H1 (cell line): ENCODE measurements around the gene TANC1. TPM values are rescaled to one million over a fixed set of nuclear protein-coding genes. Genes with fewer than 3 reads are reported as not detected.

Source experiments
- CTCF ChIA-PET: fragments of 300-600 bp; sonication (Branson Sonifier 250); formaldehyde crosslinking; loops from one replicate; lab custom pipeline; 2021; ENCODE audit not compliant: partially characterized antibody; lab: Charles Lee
- POLR2A ChIA-PET: fragments of 300-600 bp; sonication (Branson Sonifier 250); formaldehyde crosslinking; loops from one replicate; lab custom pipeline; 2021; ENCODE audit warnings: inconsistent platforms; ENCODE audit not compliant: partially characterized antibody; lab: Charles Lee
- DNase-seq, 2 experiments: peaks; one replicate each; pipeline versions ENCODE4 v3.0.0 to v3.0.0-alpha.2; 2010 to 2022; ENCODE audit warnings: low spot score in 2 of 2, low read depth in 1 of 2, mixed read lengths in 1 of 2
- FAIRE-seq: peaks from 2 replicates; lab custom pipeline; 2011; peaks lifted over from hg19 to GRCh38; lab: Jason Lieb, UNC
- H2AFZ ChIP-seq: 2 replicates; pipeline ENCODE4 v1.8.1; 2012; ENCODE audit warnings: low read length, inconsistent platforms
- H2AK5ac ChIP-seq: 2 replicates; pipeline ENCODE4 v1.6.1; 2013; ENCODE audit warnings: low read depth, low read length
- H2BK120ac ChIP-seq: replicated peaks from 2 replicates; pipeline ENCODE3; 2013; ENCODE audit warnings: low read depth, low read length, inconsistent platforms
- H2BK12ac ChIP-seq: 2 replicates; pipeline ENCODE4 v1.6.1; 2013; ENCODE audit warnings: low read depth, low read length
- H2BK15ac ChIP-seq: 2 replicates; pipeline ENCODE4 v1.6.1; 2013; ENCODE audit warnings: low read length
- H2BK20ac ChIP-seq: 2 replicates; pipeline ENCODE4 v1.6.1; 2013; ENCODE audit warnings: low read length
- H2BK5ac ChIP-seq: 2 replicates; pipeline ENCODE4 v1.6.1; 2013; ENCODE audit warnings: low read depth, low read length
- H3K14ac ChIP-seq: 2 replicates; pipeline ENCODE4 v1.6.1; 2013; ENCODE audit warnings: inconsistent platforms; ENCODE audit not compliant: insufficient read length
- H3K18ac ChIP-seq: 2 replicates; pipeline ENCODE4 v1.6.1; 2013; ENCODE audit warnings: low read length; ENCODE audit errors: extremely low read depth
- H3K23ac ChIP-seq: 2 replicates; pipeline ENCODE4 v1.6.1; 2013; ENCODE audit warnings: inconsistent platforms; ENCODE audit not compliant: insufficient read length
- H3K23me2 ChIP-seq: 2 replicates; pipeline ENCODE4 v1.6.1; 2013; ENCODE audit warnings: low read depth, low read length
- H3K27ac ChIP-seq: 2 replicates; pipeline ENCODE4 v1.6.1; 2011; ENCODE audit warnings: low read depth, low read length, inconsistent platforms
- H3K27me3 ChIP-seq, 4 experiments: replicated peaks in 1 of 4; 1 replicate in 1 of 4; 2 replicates in 3 of 4; pipeline versions ENCODE4 v1.6.1 to v1.8.1; 2011 to 2013; ENCODE audit warnings: low read length in 3 of 4, mild to moderate bottlenecking in 3 of 4, inconsistent platforms in 2 of 4, mixed read lengths in 2 of 4, moderate library complexity in 1 of 4; ENCODE audit not compliant: control insufficient read depth in 3 of 4, insufficient read depth in 3 of 4; ENCODE audit errors: extremely low read depth in 1 of 4
- H3K36me3 ChIP-seq, 4 experiments: 2 replicates each; pipeline versions ENCODE4 v1.6.1 to v1.8.1; 2011 to 2013; ENCODE audit warnings: mild to moderate bottlenecking in 4 of 4, low read length in 3 of 4, moderate library complexity in 2 of 4, control low read depth in 1 of 4, inconsistent platforms in 1 of 4; ENCODE audit not compliant: insufficient read depth in 4 of 4, control insufficient read depth in 2 of 4
- H3K4ac ChIP-seq: replicated peaks from 2 replicates; pipeline ENCODE3; 2013; ENCODE audit warnings: low read length, low read depth, mixed read lengths, inconsistent platforms; ENCODE audit not compliant: insufficient read length
- H3K4me1 ChIP-seq, 4 experiments: replicated peaks in 1 of 4; 1 replicate in 1 of 4; 2 replicates in 3 of 4; pipeline versions ENCODE4 v1.6.1 to v1.8.1; 2011 to 2013; ENCODE audit warnings: low read length in 3 of 4, inconsistent platforms in 2 of 4, mixed read lengths in 1 of 4; ENCODE audit not compliant: insufficient read depth in 4 of 4, control insufficient read depth in 3 of 4
- H3K4me2 ChIP-seq, 2 experiments: 2 replicates each; pipeline versions ENCODE4 v1.6.1 to v1.8.1; 2011 to 2013; ENCODE audit warnings: low read depth in 2 of 2, low read length in 2 of 2, control low read depth in 1 of 2, inconsistent platforms in 1 of 2, mild to moderate bottlenecking in 1 of 2; ENCODE audit not compliant: insufficient read depth in 1 of 2
- H3K4me3 ChIP-seq, 4 experiments: fragments of 200-600, 300-600 bp in 1 of 4; sonication (generic), shearing (Covaris generic), sonication (Bioruptor Twin) in 1 of 4; 2 replicates each; pipeline versions ENCODE4 v1.5.1 to v1.8.1; 2011 to 2016; ENCODE audit warnings: low read length in 4 of 4, low read depth in 3 of 4, control low read depth in 2 of 4, inconsistent platforms in 2 of 4, mild to moderate bottlenecking in 2 of 4, mixed read lengths in 1 of 4, moderate library complexity in 1 of 4; ENCODE audit not compliant: insufficient read depth in 2 of 4; ENCODE audit errors: extremely low read depth in 1 of 4
- H3K56ac ChIP-seq: replicated peaks from 2 replicates; pipeline ENCODE3; 2013; ENCODE audit warnings: low read depth, mild to moderate bottlenecking, mixed read lengths, low read length, inconsistent platforms; ENCODE audit not compliant: insufficient read length
- H3K79me1 ChIP-seq: 2 replicates; pipeline ENCODE4 v1.6.1; 2013; ENCODE audit warnings: low read depth, low read length, control low read depth
- H3K79me2 ChIP-seq, 2 experiments: 2 replicates each; pipeline versions ENCODE4 v1.6.1 to v1.8.1; 2012 to 2013; ENCODE audit warnings: low read length in 2 of 2, mild to moderate bottlenecking in 2 of 2, inconsistent platforms in 1 of 2; ENCODE audit not compliant: insufficient read depth in 2 of 2, control insufficient read depth in 1 of 2
- H3K9ac ChIP-seq, 4 experiments: replicated peaks in 1 of 4; 1 replicate in 1 of 4; 2 replicates in 3 of 4; pipeline versions ENCODE4 v1.6.1 to v1.8.1; 2011 to 2013; ENCODE audit warnings: low read depth in 3 of 4, low read length in 3 of 4, control low read depth in 2 of 4, mild to moderate bottlenecking in 2 of 4, moderate library complexity in 2 of 4, inconsistent platforms in 1 of 4; ENCODE audit errors: extremely low read depth in 1 of 4
- H3K9me3 ChIP-seq, 2 experiments: 2 replicates each; pipeline versions ENCODE4 v1.6.1 to v1.8.1; 2012 to 2013; ENCODE audit warnings: mild to moderate bottlenecking in 2 of 2, moderate library complexity in 2 of 2, control low read depth in 1 of 2, inconsistent platforms in 1 of 2, low read depth in 1 of 2, low read length in 1 of 2, mixed read lengths in 1 of 2; ENCODE audit not compliant: insufficient read depth in 2 of 2
- H4K20me1 ChIP-seq, 2 experiments: replicated peaks in 1 of 2; 2 replicates each; pipeline versions ENCODE3 to v1.8.1; 2011 to 2013; ENCODE audit warnings: inconsistent platforms in 2 of 2, low read length in 2 of 2, mild to moderate bottlenecking in 1 of 2; ENCODE audit not compliant: insufficient read depth in 2 of 2, control insufficient read depth in 1 of 2
- H4K5ac ChIP-seq: 2 replicates; pipeline ENCODE4 v1.6.1; 2013; ENCODE audit warnings: low read length, low read depth, mixed read lengths, inconsistent platforms; ENCODE audit not compliant: insufficient read length
- H4K8ac ChIP-seq: 2 replicates; pipeline ENCODE4 v1.8.0; 2013; ENCODE audit warnings: mild to moderate bottlenecking, moderate library complexity, low read length, inconsistent platforms; ENCODE audit not compliant: insufficient read depth; ENCODE audit errors: extremely low read depth
- H4K91ac ChIP-seq: replicated peaks from 2 replicates; pipeline ENCODE3; 2013; ENCODE audit warnings: low read length, mixed read lengths, inconsistent platforms; ENCODE audit not compliant: insufficient read length
- WGBS, 2 experiments: shearing (Covaris generic) in 1 of 2; methylation state at CpG; one replicate each; pipeline versions ENCODE4 v1.1.6 to v1.1.7; 2013 to 2015; ENCODE audit warnings: low lambda C conversion rate in 2 of 2, mixed read lengths in 2 of 2, inconsistent platforms in 1 of 2, low coverage in 1 of 2, missing lambda C conversion rate in 1 of 2; ENCODE audit not compliant: insufficient replicate concordance in 2 of 2, insufficient coverage in 1 of 2, insufficient read length in 1 of 2; ENCODE audit errors: extremely low coverage in 1 of 2, missing lambda C conversion rate in 1 of 2; 5-methylcytosine and 5-hydroxymethylcytosine counted together
- polyA plus RNA-seq, 7 experiments: library from polyadenylated mRNA; depleted of rRNA in 3 of 7; stranded (reverse) in 5 of 7; unstranded in 2 of 7; fragments of >200 nt in 5 of 7; fragments of 200-250 nt in 2 of 7; gene quantifications; 1 replicate in 5 of 7; 2 replicates in 1 of 7; 4 replicates in 1 of 7; pipeline versions ENCODE4 v1.2.1 to v1.2.3, GENCODE V29; 2011 to 2013; ENCODE audit warnings: missing spikeins in 2 of 7, mixed read lengths in 2 of 7
- total RNA-seq: library from RNA; stranded (reverse); fragmentation: NEBNext Ultra II Directional; extraction: Animal tissue kit (Norgen Biotek cat#: 25700); gene quantifications from 2 replicates; pipeline ENCODE4 v1.2.1, GENCODE V29; 2021

Gene TANC1
- total and polyA plus RNA-seq, 2 of the 8 experiments (the other 6 are each of a cell fraction or from before 2014, with no cell fraction given), result 4.1 to 7.6 TPM

- no peaks in the 10 kb centered on the region for H4K20me1 ChIP-seq
- H3K4ac ChIP-seq, result no peak overlapping the region
- H3K36me3 ChIP-seq, result no peaks in the 10 kb centered on the region
- H2BK5ac ChIP-seq, result no peak overlapping the region
- POLR2A ChIA-PET, result no interaction called here
- CTCF ChIA-PET, result interaction anchor here (0.6 to 4.5 kb wide), 7 partner anchors 9 to 60 kb away, joined by 3 to 18 read pairs (median 3); no protein-coding TSS in a partner anchor
- H2AFZ ChIP-seq, result no peak overlapping the region
- no peak overlapping the region for H2BK20ac ChIP-seq
- no peak overlapping the region for H2BK12ac ChIP-seq
- no peak overlapping the region for H3K23ac ChIP-seq
- FAIRE-seq, result no peak
- H3K9ac ChIP-seq, result no peak overlapping the region
- no peak overlapping the region for H3K56ac ChIP-seq
- H3K27ac ChIP-seq, result no peak overlapping the region
- 94% methylated on average over 8 of the region's 8 CpGs; no CpG with 5 or more reads in 1 of the 2 experiments for WGBS, 2 experiments
- no peaks in the 10 kb centered on the region for H3K4me1 ChIP-seq
- H2BK15ac ChIP-seq, result no peak overlapping the region
- H3K79me2 ChIP-seq, result no peaks in the 10 kb centered on the region
- no peaks in the 10 kb centered on the region for H3K79me1 ChIP-seq
- no peak overlapping the region for H3K18ac ChIP-seq
- no peaks in the 10 kb centered on the region for H3K23me2 ChIP-seq
- no peak overlapping the region for H2BK120ac ChIP-seq
- H3K9me3 ChIP-seq, result no peaks in the 10 kb centered on the region
- H4K5ac ChIP-seq, result no peak overlapping the region
- no peak overlapping the region for H3K4me2 ChIP-seq
- no peak overlapping the region for H4K91ac ChIP-seq
- no peak overlapping the region for H2AK5ac ChIP-seq
- no peak overlapping the region for H3K4me3 ChIP-seq
- H3K27me3 ChIP-seq, result no peaks in the 10 kb centered on the region
- H4K8ac ChIP-seq, result no peak overlapping the region; the same call in 1 of the 2 replicates
- no peak for DNase-seq
- no peak overlapping the region for H3K14ac ChIP-seq
Observed at GRCh38 chr2:159179096-159179495, 210.7 kb downstream of the TANC1 start.
